Measurements from ENCODE around the gene DDN. TPM values are rescaled to one million over a fixed set of nuclear protein-coding genes. Genes with fewer than 3 reads are reported as not detected.

DDN gene
- total and polyA plus RNA-seq, 12 donors: 0.08 to 2.2 (median 0.43) TPM; not detected in 1

DNA sequence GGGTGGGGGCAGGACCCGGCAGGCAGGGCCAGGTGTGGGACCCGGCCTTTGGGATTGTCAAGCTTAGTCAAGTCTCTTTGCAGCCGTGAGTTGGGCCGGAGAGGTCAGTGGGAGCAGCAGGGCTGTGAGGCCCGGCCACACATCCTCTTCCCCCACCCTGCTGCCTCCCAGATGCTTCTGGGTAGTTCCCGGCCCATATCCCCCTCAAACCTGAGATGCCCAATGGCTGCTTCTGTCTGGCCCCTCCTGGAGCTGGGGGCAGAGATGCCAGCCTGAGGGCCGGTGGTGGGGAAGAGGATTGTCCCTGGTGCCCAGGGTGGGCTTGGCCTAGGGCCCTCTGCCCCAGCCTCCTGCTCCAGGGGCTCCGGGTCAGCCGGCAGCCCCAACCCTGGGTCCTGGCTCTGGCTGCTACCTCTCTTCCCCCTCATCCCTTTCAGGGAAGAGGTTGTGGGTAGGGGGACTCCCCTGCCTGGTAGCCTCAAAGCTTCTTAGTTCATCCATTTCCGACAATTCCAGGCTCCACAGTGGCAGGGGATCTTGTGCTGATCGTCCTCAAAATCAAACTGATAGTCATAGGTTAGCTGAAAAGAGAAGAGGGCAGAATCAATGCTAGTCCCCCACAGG is 22.2 kb upstream of the DDN start:
- Histone ChIP-seq H3K4me1 (replicated peaks in 1 of 2) (peaks cover 22 to 23% of the 10 kb centered on the region in 2 donors), H3K36me3 (replicated peaks in 1 of 2) (peaks cover 0 to 55% of the 10 kb centered on the region in 2 donors), H3K4me3 (no peak overlapping the region), H3K27me3 (no peaks in the 10 kb centered on the region), H3K9me3 (replicated peaks in 1 of 3) (no peaks in the 10 kb centered on the region), H3K27ac (no peak overlapping the region)
- intact Hi-C loops (cut with DNase I): loop anchor here in 1 of 2 donors (5.0 kb wide), 1 partner anchor 36 kb away; no protein-coding TSS in a partner anchor
- peak in 3 of 7 donors; percentile 19 to 35 (median 21) for DNase-seq
- TF ChIP-seq, protein P1, sequence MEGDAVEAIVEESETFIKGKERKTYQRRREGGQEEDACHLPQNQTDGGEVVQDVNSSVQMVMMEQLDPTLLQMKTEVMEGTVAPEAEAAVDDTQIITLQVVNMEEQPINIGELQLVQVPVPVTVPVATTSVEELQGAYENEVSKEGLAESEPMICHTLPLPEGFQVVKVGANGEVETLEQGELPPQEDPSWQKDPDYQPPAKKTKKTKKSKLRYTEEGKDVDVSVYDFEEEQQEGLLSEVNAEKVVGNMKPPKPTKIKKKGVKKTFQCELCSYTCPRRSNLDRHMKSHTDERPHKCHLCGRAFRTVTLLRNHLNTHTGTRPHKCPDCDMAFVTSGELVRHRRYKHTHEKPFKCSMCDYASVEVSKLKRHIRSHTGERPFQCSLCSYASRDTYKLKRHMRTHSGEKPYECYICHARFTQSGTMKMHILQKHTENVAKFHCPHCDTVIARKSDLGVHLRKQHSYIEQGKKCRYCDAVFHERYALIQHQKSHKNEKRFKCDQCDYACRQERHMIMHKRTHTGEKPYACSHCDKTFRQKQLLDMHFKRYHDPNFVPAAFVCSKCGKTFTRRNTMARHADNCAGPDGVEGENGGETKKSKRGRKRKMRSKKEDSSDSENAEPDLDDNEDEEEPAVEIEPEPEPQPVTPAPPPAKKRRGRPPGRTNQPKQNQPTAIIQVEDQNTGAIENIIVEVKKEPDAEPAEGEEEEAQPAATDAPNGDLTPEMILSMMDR (IDR thresholded peaks at IDR 0.05): no peak
- no peak for TF ChIP-seq POLR2A (IDR thresholded peaks at IDR 0.05)
- 74 to 85% (median 80%) methylated on average over 8 to 11 of the region's 11 CpGs for WGBS, 4 donors

DNA sequence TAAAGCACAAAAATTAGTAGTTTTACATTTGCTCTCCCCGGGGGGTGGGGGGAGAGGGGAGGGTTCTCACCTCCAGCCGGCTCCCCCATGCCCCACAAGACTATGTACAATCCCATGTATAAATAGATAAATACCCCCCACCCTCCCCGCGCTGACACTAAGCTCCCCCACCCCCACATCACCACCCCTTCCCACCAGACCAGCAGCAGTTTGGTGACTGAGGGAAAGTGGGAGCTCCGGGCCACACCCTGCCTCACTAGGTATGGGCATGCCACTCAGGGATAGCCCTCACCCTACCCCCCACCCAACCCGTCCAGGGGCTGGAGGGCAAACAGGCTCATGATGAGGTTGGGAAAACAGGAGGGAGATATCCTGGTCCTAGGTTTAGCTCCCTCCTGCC is 21.3 kb upstream of the DDN start:
- peak overlapping the region in 1 of 5 donors; percentile 99 for H3K27ac ChIP-seq
- DNase-seq: peak in 4 of 7 donors; percentile 18 to 32 (median 22)
- intact Hi-C loops (cut with DNase I): loop anchor here in 1 of 2 donors (5.0 kb wide), 1 partner anchor 37 kb away; no protein-coding TSS in a partner anchor

DNA sequence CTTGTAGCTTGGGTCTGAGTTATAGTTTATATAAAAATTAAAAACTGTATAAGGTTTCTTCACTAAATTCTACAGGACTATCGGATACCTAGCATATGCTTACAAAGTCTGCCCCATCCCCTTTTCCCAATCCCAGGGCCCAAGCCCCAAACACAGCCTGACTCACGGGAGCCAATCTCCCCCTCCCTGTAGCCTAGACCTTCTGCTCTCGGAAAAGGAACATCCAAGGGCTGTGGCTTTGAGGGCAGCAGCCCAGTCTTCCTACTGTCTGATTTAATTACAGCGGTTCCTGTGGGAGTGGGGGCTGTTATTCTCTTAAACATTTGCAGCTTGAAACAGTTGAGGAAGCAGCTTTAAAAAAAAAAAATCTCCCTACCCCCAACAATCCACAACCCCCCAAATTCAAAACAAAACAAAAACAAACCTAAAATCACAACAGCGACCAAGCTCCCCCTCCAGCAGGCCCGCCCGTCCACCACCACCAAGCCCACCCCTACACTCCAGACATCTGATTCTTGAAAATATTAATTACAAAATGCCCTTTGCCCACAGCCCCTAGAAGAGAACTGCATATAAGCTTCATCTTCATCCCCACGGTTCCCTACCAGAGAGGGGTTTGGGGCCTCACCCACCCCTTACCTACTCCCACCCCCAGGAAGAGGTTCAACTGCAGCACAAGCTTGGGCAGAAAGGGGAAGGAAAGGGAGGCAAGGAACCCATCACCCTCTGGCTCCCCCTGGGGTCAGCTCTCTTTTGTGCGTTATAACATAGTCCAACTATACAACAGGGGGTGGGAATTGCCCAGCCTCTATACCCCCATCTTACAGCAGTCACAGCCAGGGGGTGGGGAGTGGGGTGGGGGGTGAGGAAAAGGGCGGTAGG is 20.5 kb upstream of the DDN start:
- peak; percentile 36 to 74 (median 59) for DNase-seq
- WGBS, 4 donors: 36 to 49% (median 38%) methylated on average over 10 of the region's 10 CpGs

More for the DNA sequence above, 21.3 kb upstream of the DDN start:
- Histone ChIP-seq H3K4me1 (replicated peaks in 1 of 2) (peaks cover 22 to 28% of the 10 kb centered on the region in 2 donors), H3K4me3 (no peak overlapping the region), H3K9me3 (replicated peaks in 1 of 3) (no peaks in the 10 kb centered on the region), H3K36me3 (replicated peaks in 1 of 2) (peaks cover 0 to 46% of the 10 kb centered on the region in 2 donors), H3K27me3 (no peaks in the 10 kb centered on the region)
- WGBS, 4 donors: 82 to 89% (median 86%) methylated on average over 4 to 6 of the region's 6 CpGs
- no peak for TF ChIP-seq POLR2A (IDR thresholded peaks at IDR 0.05)
- TF ChIP-seq, protein P1 (IDR thresholded peaks at IDR 0.05): no peak

More for the DNA sequence above, 20.5 kb upstream of the DDN start:
- H3K4me3 ChIP-seq: peak overlapping the region in 1 of 4 donors; percentile 66
- peaks cover 22 to 28% of the 10 kb centered on the region in 2 donors for H3K4me1 ChIP-seq (replicated peaks in 1 of 2)
- H3K9me3 ChIP-seq (replicated peaks in 1 of 3): no peaks in the 10 kb centered on the region
- H3K27ac ChIP-seq: peak overlapping the region; percentile 96 to 99 (median 97)
- intact Hi-C loops (cut with DNase I): loop anchor here in 1 of 2 donors (5.0 kb wide), 1 partner anchor 38 kb away; no protein-coding TSS in a partner anchor
- H3K36me3 ChIP-seq (replicated peaks in 1 of 2): peaks cover 0 to 38% of the 10 kb centered on the region in 2 donors
- no peaks in the 10 kb centered on the region for H3K27me3 ChIP-seq
- peak in 1 of 2 donors; percentile 23 for TF ChIP-seq POLR2A (IDR thresholded peaks at IDR 0.05)
- TF ChIP-seq, protein P1 (IDR thresholded peaks at IDR 0.05): peak in 1 of 6 experiments; percentile 19
